ENCODE results near the gene FAM81B.

FAM81B gene

DNA sequence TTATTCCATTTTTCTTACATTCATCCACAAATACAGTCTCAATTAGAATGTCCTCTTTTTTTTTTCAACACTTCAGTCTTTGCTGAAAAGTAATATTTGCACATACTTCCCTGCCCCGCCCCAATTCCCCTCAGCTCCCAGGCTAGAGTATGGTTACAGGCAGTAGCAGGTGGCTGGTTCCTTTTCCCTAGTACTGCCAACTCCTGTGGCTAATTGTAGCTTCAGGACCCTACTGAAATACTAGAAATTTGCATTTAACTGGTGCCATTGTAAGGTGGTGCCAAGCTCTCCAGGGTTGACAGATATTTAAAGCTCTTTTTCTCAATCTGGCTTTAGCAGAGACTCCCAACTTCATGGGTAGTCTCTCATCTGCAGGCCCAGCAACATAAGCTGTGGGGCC, 80.3 kb downstream of the FAM81B start:
- TF ChIP-seq ZFX (IDR thresholded peaks at IDR 0.05; ENCODE audit: borderline replicate concordance), result no peak
- TF ChIP-seq, protein P1, sequence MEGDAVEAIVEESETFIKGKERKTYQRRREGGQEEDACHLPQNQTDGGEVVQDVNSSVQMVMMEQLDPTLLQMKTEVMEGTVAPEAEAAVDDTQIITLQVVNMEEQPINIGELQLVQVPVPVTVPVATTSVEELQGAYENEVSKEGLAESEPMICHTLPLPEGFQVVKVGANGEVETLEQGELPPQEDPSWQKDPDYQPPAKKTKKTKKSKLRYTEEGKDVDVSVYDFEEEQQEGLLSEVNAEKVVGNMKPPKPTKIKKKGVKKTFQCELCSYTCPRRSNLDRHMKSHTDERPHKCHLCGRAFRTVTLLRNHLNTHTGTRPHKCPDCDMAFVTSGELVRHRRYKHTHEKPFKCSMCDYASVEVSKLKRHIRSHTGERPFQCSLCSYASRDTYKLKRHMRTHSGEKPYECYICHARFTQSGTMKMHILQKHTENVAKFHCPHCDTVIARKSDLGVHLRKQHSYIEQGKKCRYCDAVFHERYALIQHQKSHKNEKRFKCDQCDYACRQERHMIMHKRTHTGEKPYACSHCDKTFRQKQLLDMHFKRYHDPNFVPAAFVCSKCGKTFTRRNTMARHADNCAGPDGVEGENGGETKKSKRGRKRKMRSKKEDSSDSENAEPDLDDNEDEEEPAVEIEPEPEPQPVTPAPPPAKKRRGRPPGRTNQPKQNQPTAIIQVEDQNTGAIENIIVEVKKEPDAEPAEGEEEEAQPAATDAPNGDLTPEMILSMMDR (IDR thresholded peaks at IDR 0.05), result no peak
- no peak overlapping the region for H3K27ac ChIP-seq

DNA sequence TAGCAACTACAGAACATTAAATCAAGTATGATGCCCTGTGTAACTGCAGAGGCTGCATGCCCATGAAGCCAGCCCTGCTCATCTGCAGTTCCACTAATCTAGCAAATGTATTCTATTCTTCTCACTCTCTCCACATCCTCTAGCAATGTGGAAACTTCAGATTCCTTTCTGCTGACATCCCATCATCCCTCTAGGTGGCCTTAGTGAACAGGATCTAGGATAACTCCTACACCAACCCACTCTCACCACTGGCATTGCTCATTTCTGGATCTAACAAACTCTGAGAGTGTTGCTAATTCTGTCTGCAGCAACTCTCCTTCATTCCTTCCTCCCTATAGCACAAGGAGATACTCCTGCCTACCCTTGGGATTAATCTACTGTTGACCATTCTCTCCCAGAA, 80.8 kb downstream of the FAM81B start:
- TF ChIP-seq, protein P1 (IDR thresholded peaks at IDR 0.05), result no peak
- no peak for TF ChIP-seq ZFX (IDR thresholded peaks at IDR 0.05; ENCODE audit: borderline replicate concordance)
- no peak overlapping the region for H3K27ac ChIP-seq

DNA sequence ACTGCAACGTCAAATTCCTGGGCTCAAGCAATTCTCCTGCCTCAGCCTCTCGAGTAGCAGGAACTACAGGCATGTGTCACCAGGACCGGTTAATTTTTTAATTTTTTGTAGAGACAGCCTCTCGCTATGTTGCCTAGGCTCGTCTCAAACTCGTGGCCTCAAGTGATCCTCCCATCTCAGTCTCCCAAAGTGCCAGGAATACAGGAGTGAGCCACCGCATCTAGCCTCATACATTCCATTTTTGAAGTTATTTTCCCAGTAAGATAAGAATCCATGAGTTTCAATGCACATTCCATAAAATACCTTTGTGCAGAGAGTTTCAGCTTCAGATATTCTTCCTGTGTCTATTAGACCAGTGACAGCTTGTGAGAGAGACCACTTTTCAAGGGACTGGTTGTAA, 93.3 kb downstream of the FAM81B start:
- H3K27ac ChIP-seq, result no peak overlapping the region
- TF ChIP-seq ZFX (IDR thresholded peaks at IDR 0.05; ENCODE audit: borderline replicate concordance), result no peak
- TF ChIP-seq, protein P1 (IDR thresholded peaks at IDR 0.05), result no peak

DNA sequence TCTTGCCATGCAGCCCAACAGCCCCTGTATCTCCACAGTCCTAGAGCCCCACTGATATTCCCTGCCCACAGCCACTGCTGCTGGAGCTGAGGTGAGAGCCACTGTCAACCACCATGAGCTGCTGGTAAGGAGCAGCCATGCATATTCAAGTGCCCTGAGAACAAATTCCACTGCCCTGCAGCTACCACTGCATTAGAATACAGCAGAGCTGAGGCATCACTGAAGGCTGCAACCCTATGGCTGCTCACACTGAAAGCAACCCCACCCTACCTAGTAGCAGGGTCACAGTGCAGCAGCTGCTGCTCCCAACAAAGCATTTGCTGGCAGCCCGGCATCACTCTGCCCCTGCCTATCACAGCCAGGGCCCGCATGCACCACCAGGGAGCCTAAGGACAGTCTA, 95.0 kb downstream of the FAM81B start:
- no peak overlapping the region for H3K27ac ChIP-seq
- TF ChIP-seq ZFX (IDR thresholded peaks at IDR 0.05; ENCODE audit: borderline replicate concordance), result no peak
- TF ChIP-seq, protein P1 (IDR thresholded peaks at IDR 0.05), result no peak

DNA sequence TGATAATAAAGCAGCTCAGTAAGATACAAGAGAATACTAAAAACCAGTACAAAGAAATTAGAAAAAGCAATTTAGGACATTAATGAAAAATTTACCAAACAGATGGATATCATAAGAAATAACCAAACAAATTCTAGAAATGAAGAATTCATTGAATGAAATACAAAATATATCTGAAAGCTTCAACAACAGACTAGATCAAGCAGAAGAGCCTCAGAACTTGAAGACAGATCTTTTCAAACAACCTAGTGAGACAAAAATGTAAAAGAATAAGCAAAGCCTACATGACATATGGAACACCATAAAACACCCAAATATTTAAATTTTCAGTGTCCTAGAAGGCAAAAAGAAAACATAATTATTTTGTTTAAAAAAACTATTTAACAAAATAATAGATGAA, 96.7 kb downstream of the FAM81B start:
- H3K27ac ChIP-seq, result no peak overlapping the region
- TF ChIP-seq, protein P1 (IDR thresholded peaks at IDR 0.05), result no peak
- TF ChIP-seq ZFX (IDR thresholded peaks at IDR 0.05; ENCODE audit: borderline replicate concordance), result no peak

Measured in 22Rv1 (cell line).